ENCODE measurements around the gene ITSN2. TPM values are rescaled to one million over a fixed set of nuclear protein-coding genes. Genes with fewer than 3 reads are reported as not detected.
"Not testable (repeated sequence)": the region's sequence is repeated elsewhere in the genome, so short reads cannot be mapped to it uniquely, and the experiment has no call there.

Gene ITSN2
- total RNA-seq, 2 donors from 2014 or later, result 32.9 to 61.0 TPM

GRCh38 chr2:24199968-24200590 lies 160.3 kb downstream of the ITSN2 start:
- no peaks in the 10 kb centered on the region for H3K4me1 ChIP-seq
- intact Hi-C loops (cut with DNase I), result no loop called here
- no peak overlapping the region for H3K27ac ChIP-seq
- TF ChIP-seq, protein P1, sequence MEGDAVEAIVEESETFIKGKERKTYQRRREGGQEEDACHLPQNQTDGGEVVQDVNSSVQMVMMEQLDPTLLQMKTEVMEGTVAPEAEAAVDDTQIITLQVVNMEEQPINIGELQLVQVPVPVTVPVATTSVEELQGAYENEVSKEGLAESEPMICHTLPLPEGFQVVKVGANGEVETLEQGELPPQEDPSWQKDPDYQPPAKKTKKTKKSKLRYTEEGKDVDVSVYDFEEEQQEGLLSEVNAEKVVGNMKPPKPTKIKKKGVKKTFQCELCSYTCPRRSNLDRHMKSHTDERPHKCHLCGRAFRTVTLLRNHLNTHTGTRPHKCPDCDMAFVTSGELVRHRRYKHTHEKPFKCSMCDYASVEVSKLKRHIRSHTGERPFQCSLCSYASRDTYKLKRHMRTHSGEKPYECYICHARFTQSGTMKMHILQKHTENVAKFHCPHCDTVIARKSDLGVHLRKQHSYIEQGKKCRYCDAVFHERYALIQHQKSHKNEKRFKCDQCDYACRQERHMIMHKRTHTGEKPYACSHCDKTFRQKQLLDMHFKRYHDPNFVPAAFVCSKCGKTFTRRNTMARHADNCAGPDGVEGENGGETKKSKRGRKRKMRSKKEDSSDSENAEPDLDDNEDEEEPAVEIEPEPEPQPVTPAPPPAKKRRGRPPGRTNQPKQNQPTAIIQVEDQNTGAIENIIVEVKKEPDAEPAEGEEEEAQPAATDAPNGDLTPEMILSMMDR (IDR thresholded peaks at IDR 0.05), result no peak
- TF ChIP-seq POLR2A (IDR thresholded peaks at IDR 0.05), result no peak
- DNase-seq, result no peak
- peaks cover 15 to 17% of the 10 kb centered on the region in 2 donors for H3K36me3 ChIP-seq (replicated peaks in 1 of 2; ENCODE audit: insufficient read depth in 1 of 2, low read depth in 2 of 2)
- no peaks in the 10 kb centered on the region for H3K27me3 ChIP-seq
- ATAC-seq, result no peak
- no peaks in the 10 kb centered on the region for H3K9me3 ChIP-seq
- WGBS, 2 donors, result 77 to 81% methylated on average over 12 of the region's 12 CpGs
- no peak overlapping the region for H3K4me3 ChIP-seq

DNA sequence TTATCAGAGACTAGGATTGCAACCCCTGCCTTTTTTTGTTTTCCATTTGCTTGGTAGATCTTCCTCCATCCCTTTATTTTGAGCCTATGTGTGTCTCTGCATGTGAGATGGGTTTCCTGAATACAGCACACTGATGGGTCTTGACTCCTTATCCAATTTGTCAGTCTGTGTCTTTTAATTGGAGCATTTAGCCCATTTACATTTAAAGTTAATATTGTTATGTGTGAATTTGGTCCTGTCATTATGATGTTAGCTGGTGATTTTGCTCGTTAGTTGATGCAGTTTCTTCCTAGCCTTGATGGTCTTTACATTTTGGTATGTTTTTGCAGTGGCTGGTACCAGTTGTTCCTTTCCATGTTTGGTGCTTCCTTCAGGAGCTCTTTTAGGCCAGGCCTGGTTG lies 163.1 kb downstream of the ITSN2 start:
- H3K36me3 ChIP-seq (replicated peaks in 1 of 2; ENCODE audit: insufficient read depth in 1 of 2, low read depth in 2 of 2); intact Hi-C loops (cut with DNase I); H3K4me3 ChIP-seq; H3K9me3 ChIP-seq; H3K27me3 ChIP-seq; ATAC-seq; DNase-seq; H3K27ac ChIP-seq; H3K4me1 ChIP-seq: not testable (repeated sequence)
- WGBS, 2 donors, result 79 to 85% methylated on average over 1 of the region's 1 CpG

DNA sequence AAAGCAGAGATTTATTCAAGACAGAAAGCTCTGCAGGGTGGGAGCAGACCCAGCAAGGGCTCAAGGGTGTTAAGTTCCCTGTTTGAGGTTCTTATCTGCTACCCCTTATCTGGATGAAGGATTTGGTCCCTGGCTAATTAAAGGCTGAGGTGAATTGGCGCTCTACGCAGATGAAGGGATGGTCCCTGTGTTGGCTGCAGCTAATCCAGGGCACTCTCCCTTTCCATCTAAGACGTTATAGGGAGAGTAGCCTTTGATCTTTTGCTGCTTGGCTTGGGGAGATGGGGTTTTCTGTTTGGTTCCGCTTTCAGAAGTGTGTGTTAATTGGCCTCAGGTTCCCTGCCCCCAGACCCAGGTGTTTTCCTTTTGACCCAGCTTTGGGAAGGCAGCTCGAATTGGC lies 168.5 kb downstream of the ITSN2 start:
- Histone ChIP-seq H3K4me3 (no peak overlapping the region), H3K27me3 (no peaks in the 10 kb centered on the region), H3K9me3 (no peaks in the 10 kb centered on the region), H3K36me3 (replicated peaks in 1 of 2; ENCODE audit: insufficient read depth in 1 of 2, low read depth in 2 of 2) (no peaks in the 10 kb centered on the region), H3K27ac (no peak overlapping the region), H3K4me1 (no peaks in the 10 kb centered on the region)
- TF ChIP-seq, protein P1 (IDR thresholded peaks at IDR 0.05), result no peak
- no peak for TF ChIP-seq POLR2A (IDR thresholded peaks at IDR 0.05)
- ATAC-seq (no peak), DNase-seq (no peak)
- WGBS, 2 donors, result 54 to 61% methylated on average over 5 of the region's 5 CpGs
- intact Hi-C loops (cut with DNase I), result no loop called here

DNA sequence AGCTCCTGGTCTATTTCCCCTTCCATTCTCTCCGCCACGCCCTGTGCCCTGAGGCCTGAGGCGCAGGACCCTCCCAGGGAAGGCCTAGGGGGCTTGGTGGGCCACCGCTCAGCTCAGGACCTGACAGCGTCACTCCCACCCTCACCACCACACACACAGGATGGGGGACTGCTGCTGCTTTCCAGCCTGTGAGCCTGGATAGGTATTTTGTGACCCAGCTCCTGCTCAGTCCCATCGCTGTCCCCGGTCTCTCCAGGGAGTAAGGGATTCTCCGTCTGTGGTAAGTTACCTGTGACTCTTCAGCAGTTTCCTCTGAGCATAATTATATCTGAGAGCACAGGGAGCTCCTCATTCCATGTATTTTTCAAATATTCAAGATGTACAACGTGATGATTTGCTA lies 169.2 kb downstream of the ITSN2 start:
- no peak for DNase-seq

GRCh38 chr2:24190503-24190902 lies 169.8 kb downstream of the ITSN2 start:
- H3K4me3 ChIP-seq, result no peak overlapping the region
- no peaks in the 10 kb centered on the region for H3K27me3 ChIP-seq
- no peaks in the 10 kb centered on the region for H3K4me1 ChIP-seq
- H3K9me3 ChIP-seq, result no peaks in the 10 kb centered on the region
- 71 to 80% methylated on average over 9 of the region's 9 CpGs for WGBS, 2 donors
- no peak overlapping the region for H3K27ac ChIP-seq
- H3K36me3 ChIP-seq (replicated peaks in 1 of 2; ENCODE audit: insufficient read depth in 1 of 2, low read depth in 2 of 2), result no peaks in the 10 kb centered on the region
- no peak for TF ChIP-seq POLR2A (IDR thresholded peaks at IDR 0.05)
- TF ChIP-seq, protein P1 (IDR thresholded peaks at IDR 0.05), result no peak
- ATAC-seq (no peak), DNase-seq (no peak)
- intact Hi-C loops (cut with DNase I), result no loop called here

More for the DNA sequence above, 169.2 kb downstream of the ITSN2 start:
- Histone ChIP-seq H3K36me3 (replicated peaks in 1 of 2; ENCODE audit: insufficient read depth in 1 of 2, low read depth in 2 of 2) (no peaks in the 10 kb centered on the region), H3K4me3 (no peak overlapping the region), H3K27ac (no peak overlapping the region), H3K4me1 (no peaks in the 10 kb centered on the region), H3K27me3 (no peaks in the 10 kb centered on the region), H3K9me3 (no peaks in the 10 kb centered on the region)
- intact Hi-C loops (cut with DNase I), result no loop called here
- 73 to 82% methylated on average over 7 to 9 of the region's 9 CpGs for WGBS, 2 donors
- TF ChIP-seq POLR2A (IDR thresholded peaks at IDR 0.05), result no peak
- TF ChIP-seq, protein P1 (IDR thresholded peaks at IDR 0.05), result no peak
- ATAC-seq, result no peak

All from body of pancreas (tissue), 4 donors.